Activated T-cell treated with anti-CD3 and anti-CD28 coated beads for 4 hours (primary cell): ENCODE measurements around the gene PRLHR.
"Not testable (repeated sequence)": the region's sequence is repeated elsewhere in the genome, so short reads cannot be mapped to it uniquely, and the experiment has no call there.

Experiments
- DNase-seq: peaks from one replicate; pipeline ENCODE4 v3.0.0-alpha.2; 2020

Gene PRLHR

GRCh38 chr10:118595598-118596425 lies at the start of gene PRLHR:
PRLHR (minus strand) TSS chr10:118595648; CDS start chr10:118595244, 404 bp downstream.
- no peak for DNase-seq

GRCh38 chr10:118642228-118642627 lies 46.8 kb upstream of the PRLHR start:
- DNase-seq, result no peak

GRCh38 chr10:118638680-118639079 lies 43.2 kb upstream of the PRLHR start:
- DNase-seq, result no peak

GRCh38 chr10:118635674-118636402 lies 40.4 kb upstream of the PRLHR start:
- DNase-seq, result no peak

GRCh38 chr10:118633786-118634185 lies 38.3 kb upstream of the PRLHR start:
- DNase-seq, result no peak

GRCh38 chr10:118629211-118629610 lies 33.8 kb upstream of the PRLHR start:
- no peak for DNase-seq

GRCh38 chr10:118628397-118628796 lies 32.9 kb upstream of the PRLHR start:
- DNase-seq, result no peak

GRCh38 chr10:118626953-118627352 lies 31.5 kb upstream of the PRLHR start:
- no peak for DNase-seq

- no peak for DNase-seq
These were observed 30.1 kb upstream of the PRLHR start for GRCh38 chr10:118625504-118625903.

- no peak for DNase-seq
These were observed 29.3 kb upstream of the PRLHR start for GRCh38 chr10:118624747-118625146.

- DNase-seq, result no peak
These were observed 26.0 kb upstream of the PRLHR start for GRCh38 chr10:118621304-118621942.

GRCh38 chr10:118613863-118614262 lies 18.4 kb upstream of the PRLHR start:
- not testable (repeated sequence) for DNase-seq

- no peak for DNase-seq
These were observed 15.1 kb upstream of the PRLHR start for GRCh38 chr10:118610577-118610976.

GRCh38 chr10:118607768-118608354 lies 12.4 kb upstream of the PRLHR start:
- no peak for DNase-seq

GRCh38 chr10:118605694-118606093 lies 10.2 kb upstream of the PRLHR start:
- no peak for DNase-seq

GRCh38 chr10:118596426-118597124 lies 1.1 kb upstream of the PRLHR start:
- DNase-seq, result no peak

- no peak for DNase-seq
These were observed 406 bp downstream of the PRLHR start for GRCh38 chr10:118595064-118595420.

GRCh38 chr10:118594392-118595063 lies 920 bp downstream of the PRLHR start:
- no peak for DNase-seq

GRCh38 chr10:118592675-118593330 lies 2.6 kb downstream of the PRLHR start:
- no peak for DNase-seq

GRCh38 chr10:118590334-118590733 lies 5.1 kb downstream of the PRLHR start:
- no peak for DNase-seq

GRCh38 chr10:118587881-118588651 lies 7.4 kb downstream of the PRLHR start:
- no peak for DNase-seq
